ENCODE results near the gene CLCN5.

- no peak for TF ChIP-seq POLR2A (IDR thresholded peaks at IDR 0.05)
- TF ChIP-seq CTCF (IDR thresholded peaks at IDR 0.05) = no peak
Measured at GRCh38 chrX:49978176-49978575, 55.8 kb downstream of the CLCN5 start.

Data from heart left ventricle (tissue), 13 donors.